HUDEP-2 (cell line): ENCODE data around the gene BSG.
"Not testable (repeated sequence)": the region's sequence is repeated elsewhere in the genome, so short reads cannot be mapped to it uniquely, and the experiment has no call there.

Source experiments
- DNase-seq, 76 experiments: peaks; one replicate each; lab custom pipeline; 2025; ENCODE audit not compliant: unreplicated experiment in 76 of 76; lab: John Stamatoyannopoulos, UW

Gene BSG

GRCh38 chr19:616747-617526 lies 44.5 kb downstream of the BSG start:
- DNase-seq: no peak

- no peak for DNase-seq
Observed at GRCh38 chr19:617551-618246, 45.3 kb downstream of the BSG start.

GRCh38 chr19:618247-618619 lies 45.8 kb downstream of the BSG start:
- DNase-seq: no peak

DNA sequence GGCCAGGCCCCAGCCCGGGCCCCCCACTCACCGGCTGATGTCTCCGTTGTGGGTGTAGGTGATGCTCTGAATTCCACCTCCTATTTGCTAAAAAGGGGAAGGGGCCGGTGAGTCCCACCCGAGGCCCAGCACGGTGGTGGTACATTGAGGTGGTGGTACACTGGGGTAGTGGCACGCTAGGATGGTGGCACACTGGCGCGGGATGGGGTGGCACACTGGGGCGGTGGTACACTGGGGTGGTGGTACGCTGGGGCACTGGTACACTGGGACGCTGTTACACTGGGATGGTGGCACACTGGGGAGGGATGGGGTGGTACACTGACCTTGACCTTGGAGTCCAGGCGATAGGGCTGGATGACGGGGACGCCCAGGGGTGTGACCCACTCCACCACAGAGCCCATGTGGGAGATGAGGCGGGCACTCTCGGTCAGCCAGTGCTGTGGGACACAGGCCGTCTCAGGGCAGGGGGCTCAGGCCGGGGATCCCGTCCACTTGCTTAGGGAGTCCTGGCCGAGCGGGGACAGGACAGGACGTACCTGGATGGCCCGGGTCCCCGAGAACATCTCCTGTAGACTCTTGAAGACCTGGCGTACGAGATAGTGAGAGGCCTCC lies 46.4 kb downstream of the BSG start:
- no peak for DNase-seq

- no peak for DNase-seq
Observed at GRCh38 chr19:619286-620002, 47.0 kb downstream of the BSG start.

- DNase-seq: no peak
Observed at GRCh38 chr19:620166-620862, 47.9 kb downstream of the BSG start.

DNA sequence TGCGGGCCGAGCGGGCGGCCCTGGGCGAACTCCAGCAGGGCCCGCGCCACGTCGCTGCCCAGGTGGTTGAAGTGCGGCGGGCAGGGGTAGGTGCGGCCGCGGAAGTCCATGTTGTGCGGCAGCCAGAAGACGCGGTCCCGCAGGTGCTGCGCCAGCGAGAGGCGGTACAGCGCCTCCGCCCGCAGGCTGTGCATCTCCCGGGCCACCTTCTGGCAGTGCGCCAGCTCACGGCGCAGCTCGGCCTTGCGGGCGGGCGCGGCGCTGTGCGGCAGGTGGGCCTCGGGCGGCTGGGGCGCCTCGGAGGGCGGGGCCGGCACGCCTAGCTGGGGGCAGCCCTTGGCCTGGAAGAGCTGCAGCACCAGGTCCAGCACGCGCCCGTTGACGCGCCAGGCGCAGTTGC lies 48.8 kb downstream of the BSG start:
- not testable (repeated sequence) for DNase-seq

- no peak for DNase-seq
Observed at GRCh38 chr19:621819-622218, 49.4 kb downstream of the BSG start.

- DNase-seq: no peak
Observed at GRCh38 chr19:622666-623065, 50.3 kb downstream of the BSG start.

GRCh38 chr19:623175-623916 lies 51.0 kb downstream of the BSG start:
- DNase-seq: no peak

- no peak for DNase-seq
Observed at GRCh38 chr19:623974-624373, 51.6 kb downstream of the BSG start.

- no peak for DNase-seq
Observed at GRCh38 chr19:624433-625109, 52.2 kb downstream of the BSG start.

DNA sequence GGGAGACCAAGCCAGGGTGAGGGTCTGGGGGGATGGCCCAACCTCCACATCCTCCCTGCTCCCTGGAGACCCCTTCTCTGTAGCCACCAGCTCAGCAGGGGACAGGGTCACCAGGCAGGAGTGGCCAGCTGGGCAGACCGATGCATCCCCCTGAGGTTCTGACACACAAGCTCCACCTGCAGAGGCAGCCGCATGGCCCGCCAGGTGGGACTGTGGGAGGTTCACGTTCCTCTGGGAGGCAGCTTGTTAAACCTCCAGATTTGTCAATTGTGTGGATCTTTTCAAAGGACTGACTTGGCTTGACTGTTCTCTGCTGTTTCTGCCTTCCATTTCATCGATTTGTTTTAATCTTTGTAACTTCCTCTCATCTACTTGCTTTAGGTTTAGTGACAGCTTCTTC lies 52.9 kb downstream of the BSG start:
- no peak for DNase-seq

DNA sequence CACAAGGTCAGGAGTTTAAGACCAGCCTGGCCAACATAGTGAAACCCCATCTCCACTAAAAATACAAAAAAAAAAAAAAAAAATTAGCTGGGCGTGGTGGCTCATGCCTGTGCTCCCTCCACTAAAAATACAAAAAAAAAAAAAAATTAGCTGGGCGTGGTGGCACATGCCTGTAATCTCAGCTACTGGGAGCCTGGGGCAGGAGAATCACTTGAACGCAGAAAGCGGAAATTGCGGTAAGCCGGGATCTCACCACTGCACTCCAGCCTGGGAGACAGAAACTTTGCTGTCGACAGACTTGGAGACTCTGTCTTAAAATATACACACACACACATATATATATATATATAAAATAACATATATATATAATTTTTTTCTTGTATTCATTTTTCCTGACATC lies 54.2 kb downstream of the BSG start:
- not testable (repeated sequence) for DNase-seq

GRCh38 chr19:628168-628567 lies 55.8 kb downstream of the BSG start:
- no peak for DNase-seq

GRCh38 chr19:629515-629914 lies 57.1 kb downstream of the BSG start:
- not testable (repeated sequence) for DNase-seq

DNA sequence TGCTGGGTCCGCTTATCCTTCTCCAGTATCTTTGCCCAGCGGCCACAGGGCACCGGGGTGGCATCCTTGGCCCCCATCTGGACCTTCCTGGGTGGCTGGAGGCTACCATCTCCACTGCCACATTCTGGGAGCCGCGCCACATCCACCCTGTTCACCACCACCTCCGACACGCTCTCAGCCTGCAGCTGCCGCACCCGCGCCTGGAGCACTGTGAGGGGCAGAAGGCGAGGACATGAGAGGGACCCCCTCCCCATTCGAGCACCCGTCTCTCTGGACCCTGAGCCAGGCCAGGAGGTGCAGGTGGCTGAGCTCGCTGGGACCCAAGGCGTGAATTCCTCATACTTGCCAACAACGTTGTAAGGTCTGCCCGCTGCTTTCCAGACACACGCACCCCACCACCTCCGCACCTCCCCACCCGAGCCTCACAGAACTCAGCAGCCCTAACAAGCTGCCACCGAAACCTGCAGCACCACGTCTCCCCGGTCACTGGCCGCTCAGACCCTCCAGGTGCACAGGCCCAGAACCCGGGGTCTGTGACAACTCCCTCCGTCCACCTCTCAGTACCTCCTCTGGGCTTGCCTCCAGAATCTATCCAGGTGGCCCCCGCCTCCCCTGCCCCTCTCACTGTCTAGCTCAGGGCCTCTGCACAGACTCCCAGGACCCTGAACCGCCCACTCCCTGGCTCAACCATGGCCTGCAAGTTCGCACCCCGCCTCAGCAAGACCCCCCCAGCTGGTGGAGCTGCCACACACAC lies 57.7 kb downstream of the BSG start:
- no peak for DNase-seq

GRCh38 chr19:632579-633067 lies 60.2 kb downstream of the BSG start:
- peak in 56 of 76 experiments; percentile 8 to 74 (median 50) for DNase-seq
